PC-3 (cell line): ENCODE data around the gene C2orf78. TPM values are rescaled to one million over a fixed set of nuclear protein-coding genes. Genes with fewer than 3 reads are reported as not detected.

Experiments
- ATAC-seq: fragments of 200-7000 bp; cut with Tn5 transposase; 2 replicates; pipeline ENCODE4 v1.9.1; 2020; ENCODE audit warnings: mild to moderate bottlenecking, moderate library complexity
- BruUV-seq: library from RNA; stranded (reverse); fragments of 400-500 nt; replicated peaks from 2 replicates; lab custom pipeline; 2021; lab: Mats Ljungman, UMichigan
- CTCF ChIA-PET: fragments of 300-600 bp; sonication (Branson Sonifier 250); formaldehyde crosslinking; loops from one replicate; lab custom pipeline; 2022; ENCODE audit warnings: antibody characterized with exemption; lab: Charles Lee
- POLR2A ChIA-PET: fragments of 300-600 bp; sonication (Branson Sonifier 250); formaldehyde crosslinking; loops from one replicate; lab custom pipeline; 2022; ENCODE audit warnings: antibody characterized with exemption; ENCODE audit not compliant: unreplicated experiment; lab: Charles Lee
- DNase-seq: peaks from one replicate; pipeline ENCODE4 v3.0.0-alpha.2; 2015
- H2AFZ ChIP-seq: fragments of 300-600 bp; sonication (generic); 2 replicates; pipeline ENCODE4 v1.6.0; 2016; ENCODE audit warnings: antibody characterized with exemption, low read length
- H3F3A ChIP-seq: fragments of 300-600 bp; sonication (generic); one replicate; pipeline ENCODE4 v1.6.0; 2017; ENCODE audit warnings: antibody characterized with exemption, low read length, control low read depth, mild to moderate bottlenecking; ENCODE audit not compliant: unreplicated experiment
- H3K27ac ChIP-seq: fragments of 300-600 bp; sonication (generic); 2 replicates; pipeline ENCODE4 v1.5.1; 2016; ENCODE audit warnings: mild to moderate bottlenecking, low read length
- H3K27me3 ChIP-seq: fragments of 300-600 bp; sonication (generic); 2 replicates; pipeline ENCODE4 v1.6.1; 2016; ENCODE audit warnings: low read length, mixed read lengths
- H3K36me3 ChIP-seq: fragments of 300-600 bp; sonication (generic); 2 replicates; pipeline ENCODE4 v1.6.1; 2016; ENCODE audit warnings: low read depth, mixed run types, low read length, mixed read lengths
- H3K4me1 ChIP-seq: fragments of 300-600 bp; sonication (generic); 2 replicates; pipeline ENCODE4 v1.5.1; 2016; ENCODE audit warnings: low read length; ENCODE audit not compliant: insufficient read depth
- H3K4me2 ChIP-seq: fragments of 300-600 bp; sonication (generic); 2 replicates; pipeline ENCODE4 v1.6.0; 2016; ENCODE audit warnings: low read length
- H3K4me3 ChIP-seq: fragments of 300-600 bp; sonication (generic); 2 replicates; pipeline ENCODE4 v1.5.1; 2016; ENCODE audit warnings: mild to moderate bottlenecking, low read length, mixed read lengths
- H3K79me2 ChIP-seq: fragments of 300-600 bp; sonication (generic); 2 replicates; pipeline ENCODE4 v1.6.1; 2017; ENCODE audit warnings: low read length, mixed read lengths
- H3K9ac ChIP-seq: fragments of 300-600 bp; sonication (generic); 2 replicates; pipeline ENCODE4 v1.6.0; 2016; ENCODE audit warnings: mild to moderate bottlenecking, low read length
- H3K9me2 ChIP-seq: fragments of 300-600 bp; sonication (generic); replicated peaks from 2 replicates; pipeline ENCODE4 v1.6.1; 2016; ENCODE audit warnings: mixed run types, low read length, mixed read lengths
- H3K9me3 ChIP-seq: fragments of 300-600 bp; sonication (generic); 2 replicates; pipeline ENCODE4 v1.6.1; 2016; ENCODE audit warnings: low read length, mixed read lengths
- H4K20me1 ChIP-seq: fragments of 300-600 bp; sonication (generic); 2 replicates; pipeline ENCODE4 v1.6.1; 2016; ENCODE audit warnings: low read length, mixed read lengths
- EZH2 ChIP-seq: fragments of 300-600 bp; sonication (generic); IDR thresholded peaks from one replicate; pipeline ENCODE4 v1.6.1; 2017; ENCODE audit warnings: antibody characterized with exemption, mild to moderate bottlenecking, low read length; ENCODE audit not compliant: unreplicated experiment
- EZH2phosphoT487 ChIP-seq: fragments of 300-600 bp; sonication (generic); IDR thresholded peaks from 2 replicates; pipeline ENCODE4 v1.6.1; 2018; ENCODE audit warnings: mild to moderate bottlenecking, antibody characterized with exemption, low read length, borderline replicate concordance
- intact Hi-C: fragments of 100-400 bp; cut with micrococcal nuclease; formaldehyde crosslinking; loops from 2 replicates; pipeline ENCODE4 v1.9.0; 2023
- total RNA-seq: library from RNA; depleted of rRNA; stranded (reverse); fragments of >200 nt; gene quantifications from 2 replicates; pipeline ENCODE4 v1.2.3, GENCODE V29; 2014
- TF ChIP-seq, protein P1 (sequence below): fragments of 300-600 bp; sonication (generic); conservative IDR thresholded peaks from 2 replicates; pipeline ENCODE4 v1.5.1; 2017; ENCODE audit warnings: antibody characterized with exemption, low read depth, mild to moderate bottlenecking, low read length

Gene C2orf78
- total RNA-seq, 1 experiment from 2014 or later = not detected

DNA sequence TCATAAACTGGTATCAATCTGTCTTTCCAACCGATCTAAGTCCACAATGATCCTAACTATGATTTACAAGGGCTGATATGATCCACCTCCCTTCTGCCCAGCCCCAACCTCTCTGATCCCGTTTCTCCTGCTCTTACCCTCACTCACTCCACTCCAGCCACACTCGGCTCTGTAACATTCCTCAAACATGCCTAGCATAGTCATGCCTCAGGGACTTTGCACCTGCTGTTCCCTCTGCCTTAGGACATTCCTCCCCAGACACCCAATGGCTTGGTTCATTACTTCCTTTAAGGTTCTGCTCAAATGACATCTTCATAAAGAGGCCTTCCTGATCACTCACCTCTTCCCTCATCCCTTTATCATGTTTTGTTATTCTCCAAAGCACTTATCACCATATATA lies 13.3 kb upstream of the C2orf78 start:
- ChIA-PET CTCF (interaction anchor here (0.6 kb wide), 1 partner anchor 250 kb away, joined by 3 read pairs; no protein-coding TSS in a partner anchor), POLR2A (no interaction called here)
- Histone ChIP-seq H3K4me3 (no peak overlapping the region), H3K4me1 (no peaks in the 10 kb centered on the region), H3K9ac (no peak overlapping the region), H3K4me2 (no peak overlapping the region), H3K79me2 (no peaks in the 10 kb centered on the region), H3K27me3 (no peaks in the 10 kb centered on the region), H3K36me3 (peaks cover 57% of the 10 kb centered on the region), H3F3A (no peaks in the 10 kb centered on the region), H3K9me3 (no peaks in the 10 kb centered on the region), H2AFZ (no peak overlapping the region), H3K9me2 (no peaks in the 10 kb centered on the region), H4K20me1 (no peaks in the 10 kb centered on the region), H3K27ac (no peak overlapping the region)
- ATAC-seq (no peak), DNase-seq (no peak)
- BruUV-seq = no TSS peak
- intact Hi-C loops = no loop called here
- TF ChIP-seq, protein P1, sequence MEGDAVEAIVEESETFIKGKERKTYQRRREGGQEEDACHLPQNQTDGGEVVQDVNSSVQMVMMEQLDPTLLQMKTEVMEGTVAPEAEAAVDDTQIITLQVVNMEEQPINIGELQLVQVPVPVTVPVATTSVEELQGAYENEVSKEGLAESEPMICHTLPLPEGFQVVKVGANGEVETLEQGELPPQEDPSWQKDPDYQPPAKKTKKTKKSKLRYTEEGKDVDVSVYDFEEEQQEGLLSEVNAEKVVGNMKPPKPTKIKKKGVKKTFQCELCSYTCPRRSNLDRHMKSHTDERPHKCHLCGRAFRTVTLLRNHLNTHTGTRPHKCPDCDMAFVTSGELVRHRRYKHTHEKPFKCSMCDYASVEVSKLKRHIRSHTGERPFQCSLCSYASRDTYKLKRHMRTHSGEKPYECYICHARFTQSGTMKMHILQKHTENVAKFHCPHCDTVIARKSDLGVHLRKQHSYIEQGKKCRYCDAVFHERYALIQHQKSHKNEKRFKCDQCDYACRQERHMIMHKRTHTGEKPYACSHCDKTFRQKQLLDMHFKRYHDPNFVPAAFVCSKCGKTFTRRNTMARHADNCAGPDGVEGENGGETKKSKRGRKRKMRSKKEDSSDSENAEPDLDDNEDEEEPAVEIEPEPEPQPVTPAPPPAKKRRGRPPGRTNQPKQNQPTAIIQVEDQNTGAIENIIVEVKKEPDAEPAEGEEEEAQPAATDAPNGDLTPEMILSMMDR = no peak
- no peak for TF ChIP-seq EZH2phosphoT487
- TF ChIP-seq EZH2 = no peak

DNA sequence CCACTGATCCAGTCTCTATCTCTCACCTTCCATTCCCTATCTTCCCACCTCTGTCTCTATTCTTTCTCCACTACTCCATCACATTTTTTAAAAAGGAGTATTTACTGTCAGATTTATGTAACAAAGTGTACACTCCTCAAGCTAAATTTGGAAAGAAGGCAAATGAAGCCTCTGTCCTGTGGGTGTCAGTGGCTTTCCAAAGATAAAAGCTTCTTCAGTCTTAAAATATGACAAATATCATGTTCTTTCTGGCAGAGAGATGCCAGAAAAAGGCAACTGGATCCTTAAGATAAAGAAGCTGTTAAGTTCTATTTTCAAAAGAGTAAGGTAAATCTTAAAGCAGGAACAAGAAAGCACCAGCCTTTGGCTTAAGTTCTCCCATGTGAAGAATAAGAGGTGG lies 11.2 kb upstream of the C2orf78 start:
- CTCF ChIA-PET = no interaction called here
- Histone ChIP-seq H3K4me1 (peaks cover 7% of the 10 kb centered on the region), H4K20me1 (no peaks in the 10 kb centered on the region), H3K9me3 (no peaks in the 10 kb centered on the region), H2AFZ (no peak overlapping the region), H3K27ac (no peak overlapping the region), H3F3A (no peaks in the 10 kb centered on the region), H3K4me2 (no peak overlapping the region), H3K27me3 (no peaks in the 10 kb centered on the region), H3K9me2 (no peaks in the 10 kb centered on the region), H3K4me3 (no peak overlapping the region), H3K9ac (no peak overlapping the region), H3K79me2 (peaks cover 15% of the 10 kb centered on the region), H3K36me3 (peaks cover 54% of the 10 kb centered on the region)
- TF ChIP-seq, protein P1 = no peak
- no peak for TF ChIP-seq EZH2phosphoT487
- no peak for TF ChIP-seq EZH2
- intact Hi-C loops = no loop called here
- BruUV-seq = no TSS peak
- ATAC-seq (no peak), DNase-seq (no peak)
- POLR2A ChIA-PET = no interaction called here

DNA sequence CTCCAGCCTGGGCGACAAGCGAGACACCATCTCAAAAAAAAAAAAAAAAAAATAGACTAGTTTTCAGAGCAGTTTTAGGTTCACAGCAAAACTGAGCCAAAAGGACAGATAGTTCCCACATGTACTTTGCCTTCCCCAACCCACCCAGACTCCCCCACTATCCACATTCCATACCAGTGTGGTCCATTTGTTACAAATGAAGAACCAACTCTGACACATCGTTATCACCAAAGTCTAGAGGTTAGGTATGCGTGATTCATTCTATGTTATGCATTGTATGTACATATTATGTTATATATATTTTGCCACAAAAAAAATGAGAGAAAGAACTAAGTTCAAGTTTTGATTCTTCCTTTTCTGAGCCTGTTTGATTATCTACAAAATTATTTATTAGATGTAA lies 7.6 kb upstream of the C2orf78 start:
- Histone ChIP-seq H3K27me3 (no peaks in the 10 kb centered on the region), H3K79me2 (peaks cover 34% of the 10 kb centered on the region), H3K4me2 (no peak overlapping the region), H4K20me1 (0 out of 2 replicates have a peak, but pooled peaks cover 6% of the 10 kb centered on the region), H3K27ac (no peak overlapping the region), H3K9me3 (no peaks in the 10 kb centered on the region), H3K9ac (no peak overlapping the region), H3K36me3 (peaks cover 38% of the 10 kb centered on the region), H3F3A (no peaks in the 10 kb centered on the region), H2AFZ (no peak overlapping the region), H3K4me1 (peaks cover 13% of the 10 kb centered on the region), H3K9me2 (no peaks in the 10 kb centered on the region), H3K4me3 (no peak overlapping the region)
- DNase-seq (no peak), ATAC-seq (no peak)
- intact Hi-C loops = no loop called here
- ChIA-PET POLR2A (no interaction called here), CTCF (no interaction called here)
- TF ChIP-seq, protein P1 = no peak
- TF ChIP-seq EZH2phosphoT487 (no peak), EZH2 (no peak)
- no TSS peak for BruUV-seq
